Right lobe of liver (tissue), 4 donors: ENCODE measurements around the gene ZNF708.

Experiments
- CTCF ChIP-seq, 4 donors: fragments of 200-600 bp in 3 of 4; fragments of 450-650 bp in 1 of 4; IDR thresholded peaks; one replicate each; pipeline versions ENCODE4 v1.5.1 to v1.8.0; 2016 to 2022; ENCODE audit warnings: antibody characterized with exemption in 4 of 4, mild to moderate bottlenecking in 2 of 4
- POLR2A ChIP-seq: fragments of 450-650 bp; IDR thresholded peaks from one replicate; pipeline ENCODE4 v1.6.1; 2017; ENCODE audit warnings: antibody characterized with exemption, mild to moderate bottlenecking
- donor health status: DM: no; HTN: no; CAD: no.
- donor health status: DM: no; HTN: no; CAD: no.
- donor health status: DM: no; HTN: yes; CAD: no.

- TF ChIP-seq CTCF (IDR thresholded peaks at IDR 0.05) = no peak
- TF ChIP-seq POLR2A = no peak
Observed at GRCh38 chr19:21323000-21323399, 6.2 kb downstream of the ZNF708 start.
